DND-41 (cell line): Measurements from ENCODE around the gene TM7SF3.

Experiments
- ATAC-seq: fragments of 200-7000 bp; cut with Tn5 transposase; 3 replicates; pipeline ENCODE4 v1.9.1; 2021; ENCODE audit warnings: low read depth; ENCODE audit not compliant: insufficient read depth
- DNase-seq: peaks from one replicate; pipeline ENCODE4 v3.0.0-alpha.2; 2020
- H2AFZ ChIP-seq: 2 replicates; pipeline ENCODE4 v1.6.0; 2012; ENCODE audit warnings: low read depth, low read length
- H3K27ac ChIP-seq: 2 replicates; pipeline ENCODE4 v1.5.1; 2012; ENCODE audit warnings: low read length, inconsistent platforms
- H3K27me3 ChIP-seq: fragments of 200-600 bp; sonication (generic); 2 replicates; pipeline ENCODE4 v1.6.0; 2012; ENCODE audit warnings: low read length, mild to moderate bottlenecking, inconsistent platforms; ENCODE audit not compliant: insufficient read depth, poor library complexity
- H3K36me3 ChIP-seq: 2 replicates; pipeline ENCODE4 v1.5.1; 2012; ENCODE audit warnings: low read length, inconsistent platforms; ENCODE audit not compliant: insufficient read depth
- H3K4me1 ChIP-seq: 2 replicates; pipeline ENCODE4 v1.5.1; 2012; ENCODE audit warnings: mild to moderate bottlenecking, low read length; ENCODE audit not compliant: insufficient read depth
- H3K4me2 ChIP-seq: 2 replicates; pipeline ENCODE4 v1.6.0; 2012; ENCODE audit warnings: mild to moderate bottlenecking, moderate library complexity, low read length, inconsistent platforms; ENCODE audit not compliant: insufficient read depth
- H3K4me3 ChIP-seq, 2 experiments: fragments of 200-600 bp in 1 of 2; shearing (Covaris generic) in 1 of 2; 2 replicates each; pipeline ENCODE4 v1.5.1; 2012 to 2016; ENCODE audit warnings: inconsistent platforms in 2 of 2, low read length in 2 of 2, mild to moderate bottlenecking in 2 of 2, low read depth in 1 of 2, moderate library complexity in 1 of 2
- H3K79me2 ChIP-seq: 2 replicates; pipeline ENCODE4 v1.6.0; 2012; ENCODE audit warnings: low read length, inconsistent platforms; ENCODE audit not compliant: insufficient read depth
- H3K9ac ChIP-seq: 2 replicates; pipeline ENCODE4 v1.6.0; 2012; ENCODE audit warnings: low read depth, mild to moderate bottlenecking, inconsistent platforms, low read length, moderate library complexity
- H3K9me3 ChIP-seq: 2 replicates; pipeline ENCODE4 v1.5.1; 2012; ENCODE audit warnings: low read length, moderate library complexity, mild to moderate bottlenecking, inconsistent platforms; ENCODE audit not compliant: insufficient read depth, severe bottlenecking
- H4K20me1 ChIP-seq: 2 replicates; pipeline ENCODE4 v1.6.0; 2012; ENCODE audit warnings: low read length; ENCODE audit not compliant: insufficient read depth
- EZH2 ChIP-seq: IDR thresholded peaks from 3 replicates; pipeline ENCODE4 v1.6.1; 2012; ENCODE audit warnings: borderline replicate concordance, low read depth, mild to moderate bottlenecking, moderate library complexity, low read length, inconsistent platforms; ENCODE audit not compliant: severe bottlenecking
- TF ChIP-seq, protein P1 (sequence below): IDR thresholded peaks from 2 replicates; pipeline ENCODE4 v1.5.1; 2012; ENCODE audit warnings: borderline replicate concordance, low read length, moderate library complexity, mild to moderate bottlenecking; ENCODE audit not compliant: poor library complexity, severe bottlenecking; ENCODE audit errors: extremely low read depth

The TM7SF3 gene

DNA sequence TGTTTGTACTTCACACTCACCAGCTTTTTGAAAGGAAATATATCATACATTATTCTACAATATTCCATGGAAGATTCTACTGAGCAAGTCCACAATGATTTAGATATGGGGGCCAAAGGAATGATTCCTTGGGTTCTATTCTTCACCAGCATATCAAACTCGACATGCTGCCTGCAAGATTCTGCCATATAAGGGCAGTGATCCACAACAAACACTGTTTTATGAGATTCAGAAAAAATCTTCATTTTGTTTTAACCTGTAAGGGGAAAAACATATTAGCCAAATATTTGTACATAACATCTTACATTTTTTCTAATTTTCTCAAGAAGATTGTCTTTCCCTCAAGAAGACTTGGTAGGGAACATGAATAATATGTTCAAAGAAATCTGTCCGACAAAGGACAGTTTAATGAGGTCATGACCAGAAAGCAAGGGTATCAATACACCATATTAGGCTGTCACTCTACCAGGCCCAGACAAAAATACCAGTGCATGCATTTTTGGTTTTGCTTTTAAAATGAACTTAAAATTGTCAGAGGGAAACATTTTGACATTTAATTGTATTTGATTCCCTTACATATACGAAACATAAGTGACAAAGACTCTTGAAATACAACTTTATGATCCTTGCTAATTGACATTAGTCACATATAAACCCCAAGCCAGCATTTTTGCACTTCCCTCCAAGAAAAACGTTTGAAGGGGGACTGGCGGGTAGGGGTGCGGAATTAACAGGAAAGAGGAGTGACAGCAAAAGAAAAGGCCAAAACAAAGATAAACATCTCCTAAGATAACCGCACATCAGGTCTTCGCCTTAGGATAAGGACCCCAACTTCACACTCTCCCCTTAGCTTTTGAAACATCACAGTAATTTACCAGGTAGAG lies 77.4 kb downstream of the TM7SF3 start:
- ATAC-seq (no peak), DNase-seq (peak; percentile 38)
- Histone ChIP-seq H3K79me2 (peaks cover 97% of the 10 kb centered on the region), H3K27me3 (no peaks in the 10 kb centered on the region), H3K4me1 (peaks cover 73% of the 10 kb centered on the region), H4K20me1 (peaks cover 21% of the 10 kb centered on the region), H2AFZ (peak overlapping the region; percentile 86), H3K36me3 (peaks cover 33% of the 10 kb centered on the region), H3K9me3 (no peaks in the 10 kb centered on the region), H3K27ac (peak overlapping the region; percentile 92), H3K4me2 (peak overlapping the region; percentile 76), H3K4me3 (peak overlapping the region; percentile 90 to 95), H3K9ac (peak overlapping the region; percentile 90)
- TF ChIP-seq, protein P1, sequence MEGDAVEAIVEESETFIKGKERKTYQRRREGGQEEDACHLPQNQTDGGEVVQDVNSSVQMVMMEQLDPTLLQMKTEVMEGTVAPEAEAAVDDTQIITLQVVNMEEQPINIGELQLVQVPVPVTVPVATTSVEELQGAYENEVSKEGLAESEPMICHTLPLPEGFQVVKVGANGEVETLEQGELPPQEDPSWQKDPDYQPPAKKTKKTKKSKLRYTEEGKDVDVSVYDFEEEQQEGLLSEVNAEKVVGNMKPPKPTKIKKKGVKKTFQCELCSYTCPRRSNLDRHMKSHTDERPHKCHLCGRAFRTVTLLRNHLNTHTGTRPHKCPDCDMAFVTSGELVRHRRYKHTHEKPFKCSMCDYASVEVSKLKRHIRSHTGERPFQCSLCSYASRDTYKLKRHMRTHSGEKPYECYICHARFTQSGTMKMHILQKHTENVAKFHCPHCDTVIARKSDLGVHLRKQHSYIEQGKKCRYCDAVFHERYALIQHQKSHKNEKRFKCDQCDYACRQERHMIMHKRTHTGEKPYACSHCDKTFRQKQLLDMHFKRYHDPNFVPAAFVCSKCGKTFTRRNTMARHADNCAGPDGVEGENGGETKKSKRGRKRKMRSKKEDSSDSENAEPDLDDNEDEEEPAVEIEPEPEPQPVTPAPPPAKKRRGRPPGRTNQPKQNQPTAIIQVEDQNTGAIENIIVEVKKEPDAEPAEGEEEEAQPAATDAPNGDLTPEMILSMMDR, result no peak
- no peak for TF ChIP-seq EZH2

DNA sequence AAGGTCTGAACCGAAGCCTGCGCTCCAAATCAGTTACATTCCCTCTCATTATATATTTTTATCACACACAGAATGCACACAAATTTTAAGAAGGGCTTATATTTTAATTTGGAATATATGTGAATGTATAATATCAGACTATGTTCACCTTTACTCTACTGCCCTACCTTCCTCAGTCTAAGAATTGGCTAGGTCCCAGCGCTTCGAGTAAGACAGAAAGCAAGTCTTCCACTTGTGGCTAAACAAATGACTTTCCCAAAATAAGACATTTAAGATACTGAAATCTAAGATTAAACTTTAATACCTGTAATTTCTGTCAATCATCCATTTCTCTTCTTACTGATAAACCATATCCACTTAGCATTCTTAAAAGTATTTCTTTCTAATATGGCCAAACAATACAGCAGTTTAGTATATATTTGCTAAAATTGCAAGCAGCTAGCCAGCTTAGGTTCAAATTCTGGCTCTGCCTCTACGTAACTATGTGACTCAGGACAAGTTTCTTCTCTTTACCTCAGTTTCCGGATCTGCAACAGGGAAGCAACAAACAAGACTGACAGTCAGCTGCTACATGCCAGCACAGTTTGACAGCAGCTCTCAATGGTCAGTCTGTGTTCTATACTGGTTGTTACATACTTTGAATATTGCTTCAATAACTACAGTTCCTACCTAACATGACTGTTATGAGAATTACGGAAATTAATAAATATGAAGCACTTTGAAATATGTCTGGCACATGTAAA lies 78.4 kb downstream of the TM7SF3 start:
- H3K9me3 ChIP-seq, result no peaks in the 10 kb centered on the region
- peaks cover 93% of the 10 kb centered on the region for H3K79me2 ChIP-seq
- ATAC-seq (no peak), DNase-seq (no peak)
- peak overlapping the region; percentile 92 for H3K27ac ChIP-seq
- peaks cover 38% of the 10 kb centered on the region for H3K36me3 ChIP-seq
- H2AFZ ChIP-seq, result no peak overlapping the region
- TF ChIP-seq EZH2, result no peak
- TF ChIP-seq, protein P1, result no peak
- H3K4me3 ChIP-seq, result peak overlapping the region; percentile 90 to 95; a peak in 3 of 4 replicates
- H4K20me1 ChIP-seq, result peaks cover 21% of the 10 kb centered on the region
- no peaks in the 10 kb centered on the region for H3K27me3 ChIP-seq
- peak overlapping the region; percentile 90 for H3K9ac ChIP-seq
- peak overlapping the region; percentile 76 for H3K4me2 ChIP-seq
- peaks cover 63% of the 10 kb centered on the region for H3K4me1 ChIP-seq

DNA sequence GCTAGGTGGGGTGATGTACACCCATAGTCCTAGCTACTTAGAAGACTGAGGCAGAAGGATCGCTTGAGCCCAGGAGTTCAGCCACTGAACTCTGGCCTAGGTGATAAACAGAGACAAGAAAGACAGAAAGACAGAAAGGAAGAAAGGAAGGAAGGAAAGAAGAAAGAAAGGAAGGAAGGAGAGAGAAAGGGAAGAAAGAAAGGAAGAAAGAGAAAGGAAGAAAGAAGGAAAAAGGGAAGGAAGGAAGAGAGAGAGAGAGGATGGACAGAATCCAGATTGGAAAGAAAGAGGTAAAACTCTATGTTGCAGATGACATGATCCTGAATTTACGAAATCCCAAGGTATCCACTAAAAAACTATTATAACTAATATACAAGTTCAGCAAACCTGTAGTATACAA lies 84.6 kb downstream of the TM7SF3 start:
- ATAC-seq, result no peak
- Histone ChIP-seq H3K27ac (no peak overlapping the region), H3K9me3 (no peaks in the 10 kb centered on the region), H2AFZ (no peak overlapping the region), H3K79me2 (peaks cover 56% of the 10 kb centered on the region), H3K4me3 (no peak overlapping the region), H3K9ac (no peak overlapping the region), H3K36me3 (peaks cover 79% of the 10 kb centered on the region), H3K4me2 (no peak overlapping the region), H3K4me1 (peaks cover 25% of the 10 kb centered on the region), H4K20me1 (peaks cover 6% of the 10 kb centered on the region; the same call in 1 of the 2 replicates), H3K27me3 (no peaks in the 10 kb centered on the region)
- no peak for DNase-seq
- TF ChIP-seq EZH2, result no peak
- TF ChIP-seq, protein P1, result no peak
